ENCODE results near the gene DNAJC17. TPM values are rescaled to one million over a fixed set of nuclear protein-coding genes. Genes with fewer than 3 reads are reported as not detected.
A peak's percentile ranks its signal among the peaks of the same experiment; 100 is the strongest.

DNAJC17 gene
- total and polyA plus RNA-seq, 2 of the 13 experiments (the other 11 are each of a cell fraction or from before 2014, with no cell fraction given) = 22.2 to 26.5 TPM

- Histone ChIP-seq H3K4me3 (replicated peaks in 1 of 3; ENCODE audit: insufficient read depth in 1 of 3, low read depth in 2 of 3, low read length in 3 of 3) (peak within 1 kb of the TSS; percentile 37 to 73 (median 51)), H3K9me3 (ENCODE audit: low read length) (no peaks in the 10 kb centered on the region), H3K27me3 (ENCODE audit: control insufficient read depth in 1 of 2, insufficient read depth in 2 of 2, low read length in 2 of 2) (peaks cover 4 to 17% of the 10 kb centered on the region in 2 experiments; a peak in 3 of 5 replicates), H4K20me1 (ENCODE audit: insufficient read depth, low read length) (no peaks in the 10 kb centered on the region), H3K27ac (ENCODE audit: extremely low read length, insufficient read depth, low read length) (no peak within 1 kb of the TSS), H3K36me3 (replicated peaks in 1 of 2; ENCODE audit: control insufficient read depth in 1 of 2, insufficient read depth in 2 of 2, low read length in 2 of 2) (no peaks in the 10 kb centered on the region), H3K79me2 (ENCODE audit: insufficient read depth, low read length) (no peaks in the 10 kb centered on the region), H3K4me1 (ENCODE audit: insufficient read depth, low read length) (peaks cover 48% of the 10 kb centered on the region), H3K4me2 (ENCODE audit: low read depth, low read length) (peak within 1 kb of the TSS; percentile 98), H3K9ac (ENCODE audit: insufficient read depth, low read depth, low read length) (peak within 1 kb of the TSS; percentile 38; the same call in 1 of the 2 replicates), H2AFZ (ENCODE audit: low read length) (peak within 1 kb of the TSS; percentile 60)
- TF ChIP-seq ZNF30 (CRISPR knock-in tag; IDR thresholded peaks at IDR 0.05) (no peak), ZNF773 (CRISPR knock-in tag; IDR thresholded peaks at IDR 0.05; ENCODE audit: borderline replicate concordance) (0 out of 2 replicates have a peak, but pooled peaks have one; percentile 22), KLF12 (CRISPR knock-in tag; IDR thresholded peaks at IDR 0.05; ENCODE audit: borderline replicate concordance) (peak; percentile 22; the same call in 1 of the 2 replicates), RBAK (CRISPR knock-in tag; IDR thresholded peaks at IDR 0.05) (no peak), ZFX (CRISPR knock-in tag; IDR thresholded peaks at IDR 0.05; ENCODE audit: low read depth) (peak; percentile 32; the same call in 1 of the 2 replicates), ATF7 (IDR thresholded peaks at IDR 0.05) (no peak), ATF7 (CRISPR knock-in tag; IDR thresholded peaks at IDR 0.05) (no peak), ZFY (CRISPR knock-in tag; IDR thresholded peaks at IDR 0.05) (peak; percentile 33; the same call in 1 of the 2 replicates), ZNF687 (CRISPR knock-in tag; IDR thresholded peaks at IDR 0.05) (peak; percentile 24; the same call in 1 of the 2 replicates), HNRNPLL (IDR thresholded peaks at IDR 0.05; ENCODE audit: low read depth, low read length, poor library complexity, severe bottlenecking) (peak; percentile 81), ZNF3 (CRISPR knock-in tag; IDR thresholded peaks at IDR 0.05) (no peak), ZNF777 (CRISPR knock-in tag; IDR thresholded peaks at IDR 0.05) (peak; percentile 77), ZNF800 (CRISPR knock-in tag; IDR thresholded peaks at IDR 0.05) (0 out of 2 replicates have a peak, but pooled peaks have one; percentile 20), TBX2 (CRISPR knock-in tag; IDR thresholded peaks at IDR 0.05; ENCODE audit: borderline replicate concordance) (0 out of 2 replicates have a peak, but pooled peaks have one; percentile 31), GABPB1 (CRISPR knock-in tag; IDR thresholded peaks at IDR 0.05) (no peak; the same call in 1 of the 2 replicates), ZNF263 (CRISPR knock-in tag; IDR thresholded peaks at IDR 0.05) (peak; percentile 88), MEIS2 (CRISPR knock-in tag; IDR thresholded peaks at IDR 0.05) (0 out of 2 replicates have a peak, but pooled peaks have one; percentile 15), ZEB1 (IDR thresholded peaks at IDR 0.05; ENCODE audit: insufficient replicate concordance, low read depth) (peak; percentile 97), ZNF383 (CRISPR knock-in tag; IDR thresholded peaks at IDR 0.05; ENCODE audit: borderline replicate concordance) (no peak)
- intact Hi-C loops (cut with micrococcal nuclease; ENCODE audit: unreplicated experiment) (no loop called here), in situ Hi-C loops (cut with HindIII; ENCODE audit: extremely low pct_ligation_motif_present, low pct_unique_long_range_greater_than_20kb) (no loop called here)
- WGBS (ENCODE audit: low lambda C conversion rate) = 67% methylated on average over 10 of the region's 89 CpGs
- ATAC-seq (peak; percentile 15; the same call in 2 of the 3 replicates), DNase-seq (ENCODE audit: low spot score) (no peak), FAIRE-seq (no peak)
- CTCF ChIA-PET (ENCODE audit: low intra/inter-chr PET ratio, low total read pairs) = no interaction called here
- no TSS peak for BruUV-seq (replicated peaks)
- POLR2A ChIA-PET = interaction anchor here (0.9 kb wide), 1 partner anchor 51 kb away, joined by 3 read pairs; the partner anchor contains the start of gene VPS18
Measured at GRCh38 chr15:40843885-40844695, 36.8 kb upstream of the DNAJC17 start, which contains the start of gene SPINT1. TSS of gene SPINT1 (plus strand) at chr15:40844048. CDS start at chr15:40844555, 507 bp downstream.

All from HepG2 (cell line).